ENCODE measurements around the gene SH3PXD2A. TPM values are rescaled to one million over a fixed set of nuclear protein-coding genes. Genes with fewer than 3 reads are reported as not detected.
A peak's percentile ranks its signal among the peaks of the same experiment; 100 is the strongest.

The SH3PXD2A gene
- total RNA-seq, 1 experiment from 2014 or later: 6.3 TPM

DNA sequence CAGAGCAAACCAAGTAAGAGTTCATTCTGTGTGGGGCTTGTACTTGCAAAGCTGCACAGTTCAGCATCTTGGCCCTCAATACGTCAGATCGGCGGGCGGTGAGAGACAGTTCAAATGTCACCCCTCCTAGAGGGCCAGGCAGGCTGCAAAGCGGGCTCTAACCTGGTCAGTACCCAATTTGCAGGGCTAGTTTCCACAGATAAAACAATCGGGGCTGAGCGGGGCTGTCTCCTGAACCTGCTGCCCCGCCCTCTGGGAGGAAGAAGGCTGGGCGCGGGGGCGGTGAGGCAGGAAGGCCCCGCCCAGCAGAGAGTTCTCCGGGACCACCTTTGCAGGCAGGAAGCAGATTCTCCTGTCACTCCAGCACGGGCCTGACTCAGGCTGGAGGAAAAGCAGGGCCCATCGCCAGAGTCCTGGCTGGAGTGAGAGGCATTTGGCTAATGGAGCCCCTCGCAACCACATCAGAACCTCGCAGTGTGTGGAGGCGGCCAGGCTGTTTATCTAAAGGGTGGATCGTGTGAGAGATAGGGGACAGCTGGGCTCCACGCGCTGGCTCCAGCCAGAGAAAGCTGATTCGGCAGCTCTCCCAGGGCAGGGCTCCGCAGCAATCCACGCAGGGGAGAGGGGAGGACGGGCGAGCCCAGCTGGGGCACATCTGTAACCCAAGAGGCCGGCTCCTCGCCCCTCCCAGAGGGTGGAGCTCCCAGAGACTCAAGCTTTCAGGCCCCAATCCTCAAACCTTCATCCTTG is 83.1 kb downstream of the SH3PXD2A start:
- H3K36me3 Mint-ChIP-seq (ENCODE audit: insufficient read depth, unreplicated experiment): no peaks in the 10 kb centered on the region
- Histone ChIP-seq H3K4me1 (no peaks in the 10 kb centered on the region), H3K36me3 (ENCODE audit: control insufficient read depth, insufficient read depth, low read length) (no peaks in the 10 kb centered on the region), H3K27me3 (replicated peaks; ENCODE audit: control insufficient read depth, insufficient read depth, low read length) (no peaks in the 10 kb centered on the region), H3K4me3 (ENCODE audit: low read depth, low read length) (peak overlapping the region; percentile 35), H3K9me3 (no peaks in the 10 kb centered on the region)
- H3K27me3 Mint-ChIP-seq (ENCODE audit: insufficient read depth, unreplicated experiment): no peaks in the 10 kb centered on the region
- intact Hi-C loops (cut with micrococcal nuclease; ENCODE audit: unreplicated experiment): loop anchor here (1.0 kb wide), 1 partner anchor 22 kb away; no protein-coding TSS in a partner anchor
- TF ChIP-seq, protein P1, sequence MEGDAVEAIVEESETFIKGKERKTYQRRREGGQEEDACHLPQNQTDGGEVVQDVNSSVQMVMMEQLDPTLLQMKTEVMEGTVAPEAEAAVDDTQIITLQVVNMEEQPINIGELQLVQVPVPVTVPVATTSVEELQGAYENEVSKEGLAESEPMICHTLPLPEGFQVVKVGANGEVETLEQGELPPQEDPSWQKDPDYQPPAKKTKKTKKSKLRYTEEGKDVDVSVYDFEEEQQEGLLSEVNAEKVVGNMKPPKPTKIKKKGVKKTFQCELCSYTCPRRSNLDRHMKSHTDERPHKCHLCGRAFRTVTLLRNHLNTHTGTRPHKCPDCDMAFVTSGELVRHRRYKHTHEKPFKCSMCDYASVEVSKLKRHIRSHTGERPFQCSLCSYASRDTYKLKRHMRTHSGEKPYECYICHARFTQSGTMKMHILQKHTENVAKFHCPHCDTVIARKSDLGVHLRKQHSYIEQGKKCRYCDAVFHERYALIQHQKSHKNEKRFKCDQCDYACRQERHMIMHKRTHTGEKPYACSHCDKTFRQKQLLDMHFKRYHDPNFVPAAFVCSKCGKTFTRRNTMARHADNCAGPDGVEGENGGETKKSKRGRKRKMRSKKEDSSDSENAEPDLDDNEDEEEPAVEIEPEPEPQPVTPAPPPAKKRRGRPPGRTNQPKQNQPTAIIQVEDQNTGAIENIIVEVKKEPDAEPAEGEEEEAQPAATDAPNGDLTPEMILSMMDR (IDR thresholded peaks at IDR 0.05; ENCODE audit: insufficient read depth in 1 of 2, low read depth in 1 of 2, low read length in 1 of 2, severe bottlenecking in 1 of 2, unreplicated experiment in 1 of 2): no peak
- no TSS peak for BruUV-seq (replicated peaks)
- H3K4me1 Mint-ChIP-seq (ENCODE audit: low read depth, unreplicated experiment): peaks cover 13% of the 10 kb centered on the region
- no peaks in the 10 kb centered on the region for H3K9me3 Mint-ChIP-seq (ENCODE audit: unreplicated experiment)
- peak; percentile 62 to 65 for DNase-seq
- POLR2A ChIA-PET: interaction anchor here (0.7 to 1.4 kb wide), 2 partner anchors 22 to 319 kb away, joined by 6 to 7 read pairs; no protein-coding TSS in a partner anchor
- H3K27ac Mint-ChIP-seq (ENCODE audit: unreplicated experiment): peak overlapping the region; percentile 53
- peak overlapping the region; percentile 82 for H3K4me3 Mint-ChIP-seq (ENCODE audit: unreplicated experiment)
- CTCF ChIA-PET: interaction anchor here (0.6 to 1.7 kb wide), 4 partner anchors 19 to 116 kb away, joined by 3 to 4 read pairs (median 3); no protein-coding TSS in a partner anchor

GRCh38 chr10:103770139-103770538 is 85.2 kb downstream of the SH3PXD2A start:
- no peak for DNase-seq
- Mint-ChIP-seq H3K4me3 (ENCODE audit: unreplicated experiment) (no peak overlapping the region), H3K27me3 (ENCODE audit: insufficient read depth, unreplicated experiment) (no peaks in the 10 kb centered on the region), H3K4me1 (ENCODE audit: low read depth, unreplicated experiment) (peaks cover 13% of the 10 kb centered on the region), H3K9me3 (ENCODE audit: unreplicated experiment) (no peaks in the 10 kb centered on the region), H3K36me3 (ENCODE audit: insufficient read depth, unreplicated experiment) (no peaks in the 10 kb centered on the region), H3K27ac (ENCODE audit: unreplicated experiment) (no peak overlapping the region)
- BruUV-seq (replicated peaks): no TSS peak
- intact Hi-C loops (cut with micrococcal nuclease; ENCODE audit: unreplicated experiment): no loop called here
- TF ChIP-seq, protein P1 (IDR thresholded peaks at IDR 0.05; ENCODE audit: insufficient read depth in 1 of 2, low read depth in 1 of 2, low read length in 1 of 2, severe bottlenecking in 1 of 2, unreplicated experiment in 1 of 2): no peak
- Histone ChIP-seq H3K27me3 (replicated peaks; ENCODE audit: control insufficient read depth, insufficient read depth, low read length) (no peaks in the 10 kb centered on the region), H3K4me3 (ENCODE audit: low read depth, low read length) (no peak overlapping the region), H3K4me1 (no peaks in the 10 kb centered on the region), H3K36me3 (ENCODE audit: control insufficient read depth, insufficient read depth, low read length) (no peaks in the 10 kb centered on the region), H3K9me3 (no peaks in the 10 kb centered on the region)
- CTCF ChIA-PET: no interaction called here
- POLR2A ChIA-PET: no interaction called here

GRCh38 chr10:103769176-103769575 is 86.2 kb downstream of the SH3PXD2A start:
- POLR2A ChIA-PET: no interaction called here
- H3K27me3 Mint-ChIP-seq (ENCODE audit: insufficient read depth, unreplicated experiment): no peaks in the 10 kb centered on the region
- Histone ChIP-seq H3K27me3 (replicated peaks; ENCODE audit: control insufficient read depth, insufficient read depth, low read length) (no peaks in the 10 kb centered on the region), H3K4me1 (no peaks in the 10 kb centered on the region), H3K4me3 (ENCODE audit: low read depth, low read length) (no peak overlapping the region), H3K9me3 (no peaks in the 10 kb centered on the region), H3K36me3 (ENCODE audit: control insufficient read depth, insufficient read depth, low read length) (no peaks in the 10 kb centered on the region)
- no peak overlapping the region for H3K4me3 Mint-ChIP-seq (ENCODE audit: unreplicated experiment)
- BruUV-seq (replicated peaks): no TSS peak
- DNase-seq: no peak
- CTCF ChIA-PET: no interaction called here
- TF ChIP-seq, protein P1 (IDR thresholded peaks at IDR 0.05; ENCODE audit: insufficient read depth in 1 of 2, low read depth in 1 of 2, low read length in 1 of 2, severe bottlenecking in 1 of 2, unreplicated experiment in 1 of 2): no peak
- no peaks in the 10 kb centered on the region for H3K36me3 Mint-ChIP-seq (ENCODE audit: insufficient read depth, unreplicated experiment)
- H3K27ac Mint-ChIP-seq (ENCODE audit: unreplicated experiment): no peak overlapping the region
- intact Hi-C loops (cut with micrococcal nuclease; ENCODE audit: unreplicated experiment): no loop called here
- no peaks in the 10 kb centered on the region for H3K9me3 Mint-ChIP-seq (ENCODE audit: unreplicated experiment)
- H3K4me1 Mint-ChIP-seq (ENCODE audit: low read depth, unreplicated experiment): peaks cover 13% of the 10 kb centered on the region

Data from Caco-2 (cell line).